ENCODE data around the gene PTGIS.
"Not testable (repeated sequence)": the region's sequence is repeated elsewhere in the genome, so short reads cannot be mapped to it uniquely, and the experiment has no call there.

The PTGIS gene

DNA sequence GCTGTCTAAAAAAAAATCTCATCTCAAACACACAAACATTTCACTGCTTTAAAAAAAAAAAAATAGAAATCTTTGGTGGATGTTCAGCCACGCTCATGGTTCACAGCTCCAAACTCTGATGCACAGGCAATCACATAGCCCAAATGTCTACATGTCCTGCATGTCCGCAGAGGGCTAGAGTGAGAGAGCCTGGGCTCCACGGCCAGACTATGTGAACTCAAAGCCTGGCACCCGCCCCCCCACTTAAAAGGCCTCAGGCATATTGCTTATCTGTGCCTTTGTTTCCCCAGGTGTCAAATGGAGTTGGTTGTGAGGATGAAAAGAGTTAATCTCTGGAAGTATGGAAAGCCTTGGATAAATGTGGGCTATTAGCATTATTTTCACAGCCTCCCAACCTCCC lies 10.5 kb upstream of the PTGIS start:
- DNase-seq, result no peak

DNA sequence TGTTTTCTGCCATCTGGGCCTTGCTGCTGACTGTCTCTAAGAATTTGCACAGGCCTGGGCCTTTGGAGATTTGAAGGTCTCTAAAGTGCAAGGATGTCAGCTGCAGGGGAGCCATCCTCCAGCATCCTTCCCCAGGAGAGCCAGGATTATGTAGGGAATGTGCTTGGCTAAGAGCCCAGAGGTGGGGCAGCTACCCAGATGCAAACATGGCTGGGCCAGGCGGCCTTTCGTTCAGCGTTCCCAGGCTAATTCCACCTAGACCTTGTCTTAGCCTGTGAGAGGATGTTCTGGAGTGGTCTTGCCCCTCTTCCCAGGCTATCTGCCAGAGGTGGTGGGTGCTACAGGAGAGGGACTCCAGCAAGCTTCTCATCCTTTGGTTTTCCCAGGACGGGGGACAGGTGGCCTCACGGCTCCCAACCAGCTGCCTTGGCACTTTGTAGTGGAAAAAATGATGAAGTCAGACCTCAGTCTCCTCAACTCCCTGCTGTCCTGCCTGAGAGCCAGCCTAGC lies 7.7 kb upstream of the PTGIS start:
- DNase-seq, result no peak

GRCh38 chr20:49573900-49574416 lies 6.0 kb upstream of the PTGIS start:
- DNase-seq, result no peak

GRCh38 chr20:49572857-49573256 lies 4.9 kb upstream of the PTGIS start:
- DNase-seq, result no peak

GRCh38 chr20:49571553-49571835 lies 3.6 kb upstream of the PTGIS start:
- no peak for DNase-seq

GRCh38 chr20:49570828-49571552 lies 3.1 kb upstream of the PTGIS start:
- no peak for DNase-seq

DNA sequence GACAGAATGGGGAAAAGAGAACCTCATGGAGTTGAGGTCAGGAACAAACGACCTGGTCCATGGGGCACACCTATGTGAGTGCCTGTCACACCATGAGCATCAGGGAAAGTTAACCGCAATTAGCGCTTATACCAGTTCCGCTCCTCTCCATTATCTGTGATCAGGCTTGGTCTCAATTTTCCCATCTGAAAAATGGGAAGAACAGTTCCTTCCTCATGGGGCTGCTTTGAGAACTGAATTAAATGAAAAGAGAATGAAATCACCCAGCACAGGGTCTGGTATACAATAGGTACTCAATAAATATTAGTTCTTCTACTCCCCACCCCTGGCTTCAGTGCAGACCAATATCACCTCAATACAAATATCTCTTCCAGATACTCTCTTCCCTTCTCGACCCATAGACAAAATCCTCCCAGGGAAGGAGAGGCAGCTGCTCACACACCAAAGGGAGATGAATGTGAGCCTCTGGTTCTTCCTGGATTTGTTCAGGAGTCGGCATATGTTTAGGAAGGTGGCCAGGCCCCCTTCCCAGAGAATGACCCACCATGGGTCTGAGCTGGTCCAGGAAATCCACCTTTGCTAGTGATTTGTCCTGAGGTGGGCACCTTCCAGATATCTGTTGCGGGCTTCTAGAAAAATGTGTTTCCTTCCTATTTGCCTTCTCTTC lies 2.4 kb upstream of the PTGIS start:
- no peak for DNase-seq

GRCh38 chr20:49569411-49570115 lies 1.6 kb upstream of the PTGIS start:
- DNase-seq, result no peak

DNA sequence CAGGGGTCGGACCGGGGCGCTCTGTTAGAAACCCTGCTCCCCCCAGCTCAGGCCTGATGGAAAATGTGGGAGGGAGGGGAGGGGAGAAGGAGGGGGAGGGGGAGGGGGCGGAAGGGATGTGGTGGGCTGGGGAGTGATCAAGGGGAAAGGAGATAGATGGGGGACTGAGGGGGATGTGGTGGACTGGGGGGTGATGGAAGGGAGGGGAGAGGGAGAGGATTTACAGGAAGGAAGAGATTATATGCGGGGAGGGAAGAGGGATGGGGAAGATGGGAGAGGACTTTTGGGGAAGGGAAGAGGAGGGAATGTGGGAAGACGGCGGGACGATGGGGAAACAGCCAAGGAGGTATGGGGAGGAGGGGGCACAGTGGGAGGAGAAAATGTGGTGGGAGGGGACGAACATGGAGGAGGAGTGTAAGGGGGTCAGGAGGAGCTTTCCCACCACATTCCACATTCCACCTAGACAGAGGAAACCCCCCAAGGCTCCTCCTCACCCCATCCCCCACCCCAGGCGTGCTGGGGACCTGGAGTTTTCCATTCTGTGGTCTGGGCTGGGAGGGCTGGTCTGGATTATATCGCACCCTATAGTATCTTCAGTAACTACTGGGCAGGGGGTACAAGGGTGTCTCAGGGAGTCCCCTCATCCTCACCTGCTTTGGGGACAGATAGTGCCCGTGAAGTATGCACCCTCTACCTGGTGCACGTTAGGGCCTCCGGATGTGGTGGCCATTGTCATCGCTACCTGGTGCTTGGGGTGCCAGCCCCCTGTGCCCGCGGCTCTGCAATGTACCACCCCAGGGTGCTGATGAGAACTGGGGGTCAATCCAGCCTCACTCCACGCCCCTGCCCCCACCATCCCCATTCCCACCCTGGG lies 578 bp upstream of the PTGIS start:
- DNase-seq, result no peak

DNA sequence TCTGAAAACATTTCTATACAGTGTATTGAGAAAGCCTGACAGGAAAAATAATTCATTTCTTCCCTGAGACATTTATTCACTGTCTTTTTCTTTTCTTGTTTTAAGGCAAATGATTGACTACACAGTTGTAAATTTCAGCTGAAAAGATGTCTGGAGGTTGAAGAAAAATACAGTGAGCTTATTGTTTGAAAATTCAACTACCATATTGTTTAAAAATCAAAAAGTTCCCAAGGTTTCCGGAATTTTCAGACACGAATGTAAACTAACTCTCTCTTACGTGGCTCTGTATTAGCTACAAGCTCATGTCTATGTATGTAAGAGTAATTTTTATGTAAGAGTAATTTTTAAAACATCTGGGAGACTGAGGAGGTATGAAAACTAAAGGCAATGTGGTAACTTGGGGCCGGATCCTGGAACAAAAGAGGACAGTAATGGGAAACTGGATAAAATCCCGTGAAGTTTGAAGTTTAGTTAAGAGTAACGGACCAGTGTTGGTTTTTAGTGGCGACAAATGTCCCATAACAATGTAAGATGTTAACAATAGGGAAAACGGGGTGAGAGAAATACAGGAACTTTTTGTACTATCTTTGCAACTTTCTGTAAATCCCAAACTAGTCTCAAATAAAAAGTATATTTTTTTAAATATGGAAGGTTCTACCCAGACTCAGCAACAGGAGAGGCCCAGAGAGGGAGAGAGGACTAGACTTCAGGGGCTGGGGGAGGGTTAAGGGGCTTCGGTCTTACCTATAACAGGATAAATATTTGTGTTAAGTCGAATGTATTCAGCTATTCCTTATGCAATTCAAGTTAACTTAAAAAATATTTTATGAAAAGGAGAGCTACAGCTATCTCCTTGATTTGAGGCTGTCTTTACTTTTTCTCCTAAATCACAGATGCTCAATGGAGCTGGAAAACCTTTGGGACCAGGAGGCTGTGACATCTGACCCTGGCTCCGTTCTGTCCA lies 1.3 kb downstream of the PTGIS start:
- DNase-seq, result no peak

DNA sequence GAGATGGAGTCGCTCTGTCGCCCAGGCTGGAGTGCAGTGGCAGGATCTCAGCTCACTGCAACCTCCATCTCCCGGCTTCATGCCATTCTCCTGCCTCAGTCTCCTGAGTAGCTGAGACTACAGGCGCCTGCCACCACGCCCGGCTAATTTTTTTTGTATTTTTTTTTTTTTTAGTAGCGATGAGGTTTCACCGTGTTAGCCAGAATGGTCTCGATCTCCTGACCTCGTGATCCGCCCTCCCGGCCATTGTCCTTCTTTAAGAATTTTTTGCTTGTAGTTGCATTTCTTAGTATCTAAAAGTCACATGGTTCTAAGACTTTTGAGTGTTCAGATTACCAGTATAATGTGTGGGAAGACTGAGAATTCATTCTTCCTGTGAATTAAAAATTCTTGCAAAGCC lies 2.9 kb downstream of the PTGIS start:
- DNase-seq, result not testable (repeated sequence)

DNA sequence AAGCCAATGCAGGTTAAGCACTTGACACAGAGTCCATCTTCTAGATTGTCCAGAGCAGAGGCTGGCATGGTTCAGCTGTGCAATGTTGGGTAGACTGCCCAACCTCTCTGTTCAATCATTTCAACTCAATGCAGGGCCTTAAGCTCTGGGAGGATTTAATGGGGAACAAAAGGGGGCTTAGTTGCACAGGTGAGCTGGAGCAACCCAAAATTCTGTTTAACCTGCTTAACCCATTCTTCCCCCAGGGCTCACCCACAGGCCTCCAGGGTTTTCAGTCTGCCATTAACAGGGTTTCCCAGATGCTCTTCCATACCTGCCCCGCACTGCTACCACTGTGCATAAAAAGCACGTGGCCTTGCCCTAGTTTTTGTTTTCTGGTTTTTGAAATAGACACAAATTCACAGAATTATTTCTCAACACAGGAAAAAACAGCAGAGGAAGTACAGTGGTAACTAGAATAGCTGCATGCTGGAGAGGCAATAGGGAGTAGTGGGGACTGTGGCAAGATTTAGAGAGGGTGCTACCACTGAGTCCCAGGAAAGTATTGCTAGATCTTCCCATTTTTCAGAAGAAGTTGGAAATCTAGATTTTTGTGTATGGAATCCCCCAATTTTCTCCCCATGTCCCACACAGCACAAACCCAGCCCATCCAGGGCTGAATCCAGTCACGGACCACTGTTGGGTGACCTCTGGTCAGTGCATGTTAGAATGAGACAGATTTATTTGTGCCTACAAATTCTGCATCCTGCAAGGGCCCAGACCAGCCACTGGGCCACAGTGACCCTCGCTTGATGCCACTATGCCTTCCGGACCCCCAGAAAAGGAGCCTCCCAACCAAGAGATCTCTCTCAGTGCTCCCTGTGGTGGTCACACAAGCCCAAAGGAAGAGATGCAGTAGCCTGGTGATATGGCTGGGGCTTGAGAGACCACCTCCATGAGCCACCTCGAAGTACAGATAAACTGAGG lies 4.6 kb downstream of the PTGIS start:
- no peak for DNase-seq

DNA sequence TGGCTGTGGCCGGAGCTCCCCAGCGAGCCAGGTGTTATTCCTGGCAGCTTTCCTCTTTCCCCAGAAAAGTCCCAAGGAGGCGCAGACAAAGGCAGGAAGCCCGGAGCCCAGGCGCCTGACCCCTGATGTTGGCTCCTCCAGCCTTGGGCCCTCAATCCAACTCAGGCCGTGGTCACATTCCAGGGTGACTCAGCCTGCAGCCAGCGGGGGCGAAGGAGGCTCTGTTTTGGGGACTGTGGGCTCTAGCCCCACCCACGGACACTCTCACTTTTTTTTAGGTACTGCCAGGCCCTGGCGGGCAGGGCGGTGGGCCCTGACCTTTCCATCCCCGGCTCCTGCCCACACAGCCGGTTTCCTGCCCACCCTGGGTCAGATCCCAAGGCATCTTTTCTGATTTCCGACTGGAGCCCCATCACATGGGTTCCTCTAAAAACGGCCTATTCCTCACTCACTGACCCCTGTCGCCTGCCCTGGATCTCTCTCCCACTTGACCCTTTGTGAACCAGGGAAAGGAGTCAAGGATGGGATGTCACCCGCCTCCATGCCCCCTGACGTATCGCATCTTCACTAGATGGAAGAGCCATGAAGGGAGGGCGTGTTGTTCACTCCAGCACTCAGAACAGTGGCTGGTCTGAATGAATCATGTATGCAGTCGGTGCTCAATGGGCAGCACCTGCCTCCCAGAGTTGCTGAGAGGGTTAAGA lies 5.5 kb downstream of the PTGIS start:
- DNase-seq, result no peak

- no peak for DNase-seq
Measured at GRCh38 chr20:49561806-49562205, 6.1 kb downstream of the PTGIS start.

DNA sequence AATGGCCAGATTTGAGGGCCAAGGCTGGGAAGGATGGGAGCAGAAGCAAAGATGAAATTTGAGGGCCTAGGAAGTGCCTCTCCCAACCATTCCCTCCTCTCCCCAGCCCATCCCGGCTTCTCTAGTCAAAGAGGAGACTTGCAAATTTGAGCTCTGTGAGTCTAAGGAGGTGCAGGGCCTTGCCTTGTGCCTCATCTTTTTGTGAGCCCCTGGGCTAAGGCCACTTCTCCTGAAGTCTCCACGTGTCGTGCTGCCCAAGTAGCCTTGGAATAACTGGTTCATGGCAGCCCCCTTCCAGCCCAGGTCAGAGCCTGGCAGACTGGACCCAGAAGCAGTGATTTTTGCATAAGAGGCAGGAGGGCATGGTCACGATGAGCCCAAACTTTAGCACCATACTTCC lies 6.7 kb downstream of the PTGIS start:
- DNase-seq, result no peak

DNA sequence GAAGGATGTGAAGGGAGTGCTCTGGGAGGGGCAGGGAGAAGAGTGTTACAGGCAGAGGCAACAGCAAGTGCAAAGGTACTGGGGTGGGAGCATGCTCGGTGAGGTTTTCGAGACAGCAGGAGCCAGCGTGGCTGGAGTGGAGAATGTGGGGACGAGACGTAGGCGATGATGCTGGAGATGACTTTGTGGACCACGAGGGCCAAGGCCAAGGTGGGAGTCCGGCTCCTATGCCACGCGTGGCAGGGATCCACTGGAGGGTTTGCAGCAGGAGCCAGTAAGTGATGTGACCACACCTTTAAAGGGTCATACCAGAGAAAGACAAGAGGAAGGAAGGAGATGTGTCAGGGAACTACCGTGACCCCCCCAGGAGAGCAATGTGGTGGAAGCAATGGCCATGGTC lies 7.3 kb downstream of the PTGIS start:
- DNase-seq, result no peak

DNA sequence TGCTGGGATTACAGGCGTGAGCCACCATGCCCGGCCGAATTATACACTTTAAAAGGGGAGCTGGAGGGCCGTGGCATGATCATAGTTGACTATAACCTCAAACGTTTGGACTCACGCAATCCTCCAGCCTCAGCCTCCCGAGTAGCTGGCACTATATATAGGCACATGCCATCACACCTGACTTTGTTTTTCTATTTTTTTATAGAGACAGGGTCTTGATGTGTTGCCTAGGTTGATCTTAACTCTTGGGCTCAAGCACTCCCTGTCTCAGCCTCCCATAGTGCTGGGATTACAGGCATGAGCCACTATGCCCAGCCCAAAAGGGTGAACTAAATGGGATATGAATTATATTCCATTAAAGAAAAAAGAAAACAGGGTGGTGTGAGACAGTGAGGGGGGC lies 7.8 kb downstream of the PTGIS start:
- no peak for DNase-seq

- DNase-seq, result no peak
Measured at GRCh38 chr20:49559411-49560081, 8.4 kb downstream of the PTGIS start.

GRCh38 chr20:49558826-49559225 lies 9.1 kb downstream of the PTGIS start:
- no peak for DNase-seq
